HG03575 (cell line): Measurements from ENCODE around the gene APRT.
"Not testable (repeated sequence)": the region's sequence is repeated elsewhere in the genome, so short reads cannot be mapped to it uniquely, and the experiment has no call there.

ENCODE experiments used
- ATAC-seq: cut with Tn5 transposase; IDR thresholded peaks from one replicate; pipeline ENCODE4 v1.9.1; 2021; ENCODE audit not compliant: unreplicated experiment, insufficient number of reproducible peaks, low FRiP score; ENCODE audit errors: extremely low read depth

Gene APRT

DNA sequence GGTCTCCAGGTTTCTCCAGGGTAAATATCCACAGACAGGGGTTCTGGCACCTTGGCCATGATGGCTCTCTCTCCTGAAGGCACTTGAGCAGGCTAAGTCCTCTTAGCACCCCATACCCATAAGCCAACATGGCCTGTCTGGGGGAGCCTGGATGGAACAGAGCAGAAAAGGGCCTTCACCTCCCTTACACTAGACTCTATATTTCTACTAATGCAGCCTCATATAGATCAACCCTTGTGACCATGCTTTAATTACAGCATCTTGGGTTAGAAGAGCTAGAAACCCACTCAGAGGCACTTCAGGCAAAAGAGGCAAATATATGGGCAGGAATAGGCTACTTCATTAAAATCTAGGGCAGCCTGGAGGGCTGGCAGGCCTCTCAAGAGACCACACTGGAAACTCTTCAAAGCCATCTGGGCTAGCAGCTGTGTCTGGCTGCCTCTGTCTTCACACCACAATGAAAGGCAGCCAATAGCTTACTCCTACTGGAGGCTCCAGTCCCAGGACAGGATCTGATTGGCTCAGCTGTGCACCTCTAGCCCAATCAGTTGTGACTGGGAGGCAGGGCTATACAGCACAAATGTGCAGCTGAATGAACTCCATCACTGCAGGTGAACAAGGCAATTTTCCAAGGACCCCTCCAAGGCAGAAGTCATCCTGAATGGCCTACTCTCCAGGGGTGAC lies 12.8 kb downstream of the APRT start:
- ATAC-seq, result no peak

DNA sequence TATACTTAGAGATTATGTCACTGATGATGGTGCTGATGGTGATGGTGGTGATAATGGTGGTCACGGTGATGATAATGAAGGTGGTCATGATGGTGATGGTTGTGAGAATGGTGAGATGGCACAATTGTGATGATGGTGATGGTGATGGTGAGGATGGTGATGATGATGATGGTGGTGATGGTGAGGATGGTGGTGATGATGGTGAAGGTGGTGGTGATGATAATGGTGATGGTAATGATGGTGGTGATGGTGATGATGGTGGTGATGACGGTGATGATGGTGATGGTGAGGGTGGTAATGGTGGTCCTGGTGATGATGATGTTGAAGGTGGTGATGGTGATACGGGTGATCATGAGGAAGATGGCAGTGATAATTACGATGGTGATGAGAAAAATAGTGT lies 13.7 kb downstream of the APRT start:
- no peak for ATAC-seq

DNA sequence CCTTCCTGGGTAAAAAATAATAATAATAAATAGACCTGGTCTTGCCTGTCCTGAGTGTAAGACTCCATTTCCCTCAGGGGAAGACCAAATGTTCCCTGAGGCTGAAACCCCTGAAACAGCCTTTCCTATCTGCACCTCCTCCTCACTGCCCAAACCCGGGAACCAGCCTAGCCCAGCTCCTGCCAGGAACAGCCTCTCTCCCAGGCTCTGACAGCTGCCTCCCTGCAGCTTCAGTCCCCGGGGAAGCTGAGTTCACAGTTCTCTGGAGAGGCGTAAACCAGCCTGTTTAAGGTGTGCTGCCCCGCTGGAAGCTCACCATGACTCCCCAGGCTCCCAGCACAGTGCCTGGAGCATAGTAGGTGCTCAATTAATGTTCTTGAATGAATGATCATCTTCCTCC lies 15.4 kb downstream of the APRT start:
- no peak for ATAC-seq

DNA sequence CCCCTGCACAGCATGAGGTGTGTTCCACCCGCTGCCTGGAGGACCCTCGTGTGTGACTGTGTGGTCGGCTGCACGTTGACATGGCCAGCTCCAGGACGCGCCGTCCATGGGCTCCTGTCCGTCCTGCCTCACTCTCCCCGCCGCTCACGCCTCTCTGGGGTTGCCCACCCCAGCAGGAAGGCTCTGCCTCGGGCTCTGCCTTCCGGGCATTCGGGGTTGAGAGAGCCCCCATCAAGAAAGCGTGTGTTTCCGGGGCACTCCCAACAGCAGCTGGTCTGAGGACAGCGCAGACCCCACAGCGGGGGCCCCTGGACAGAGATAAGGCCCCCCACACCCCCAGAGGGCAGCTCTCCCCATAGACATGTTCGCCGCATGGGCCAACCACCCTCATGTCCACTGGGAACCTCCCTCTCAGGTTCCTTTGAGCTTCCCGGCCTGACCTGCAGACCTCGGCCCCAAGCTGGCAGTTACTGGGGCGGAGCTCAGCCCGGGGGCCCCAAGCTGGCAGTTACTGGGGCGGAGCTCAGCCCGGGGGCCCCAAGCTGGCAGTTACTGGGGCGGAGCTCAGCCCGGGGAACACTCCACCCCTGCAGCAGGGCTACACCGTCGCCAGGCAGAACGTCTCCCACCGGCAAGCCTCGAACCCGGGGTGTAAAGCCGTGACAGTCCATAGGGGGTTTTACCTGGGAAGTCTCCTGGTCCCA lies 18.3 kb downstream of the APRT start:
- ATAC-seq, result no peak

DNA sequence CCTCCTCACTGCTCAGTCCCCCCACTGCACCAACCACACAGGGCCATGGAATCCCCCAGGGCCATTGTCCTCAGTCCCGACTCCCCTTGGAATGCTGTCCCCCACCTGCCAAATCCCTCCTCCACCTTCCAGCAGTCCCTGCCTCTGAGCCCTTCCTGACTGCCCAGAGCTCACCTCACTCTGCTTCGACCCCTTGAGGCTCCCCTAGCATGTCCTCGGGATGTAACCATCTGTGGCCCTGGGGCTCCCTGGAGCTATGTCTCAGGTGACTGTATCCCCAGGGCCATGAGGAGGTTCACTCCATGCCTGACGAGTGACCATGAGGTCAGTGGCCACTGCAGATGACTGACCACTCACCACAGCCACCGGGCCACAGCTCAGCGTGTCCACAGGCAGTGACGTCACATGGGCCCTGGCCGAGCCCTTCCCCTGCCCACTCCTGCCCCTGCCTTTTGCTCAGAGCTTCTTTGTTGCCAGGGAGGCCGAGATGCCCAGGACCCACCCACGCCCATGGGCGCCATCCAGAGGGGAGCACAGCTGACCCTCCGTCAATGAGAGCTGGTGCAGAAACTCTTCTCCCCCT lies 19.0 kb downstream of the APRT start:
- no peak for ATAC-seq

DNA sequence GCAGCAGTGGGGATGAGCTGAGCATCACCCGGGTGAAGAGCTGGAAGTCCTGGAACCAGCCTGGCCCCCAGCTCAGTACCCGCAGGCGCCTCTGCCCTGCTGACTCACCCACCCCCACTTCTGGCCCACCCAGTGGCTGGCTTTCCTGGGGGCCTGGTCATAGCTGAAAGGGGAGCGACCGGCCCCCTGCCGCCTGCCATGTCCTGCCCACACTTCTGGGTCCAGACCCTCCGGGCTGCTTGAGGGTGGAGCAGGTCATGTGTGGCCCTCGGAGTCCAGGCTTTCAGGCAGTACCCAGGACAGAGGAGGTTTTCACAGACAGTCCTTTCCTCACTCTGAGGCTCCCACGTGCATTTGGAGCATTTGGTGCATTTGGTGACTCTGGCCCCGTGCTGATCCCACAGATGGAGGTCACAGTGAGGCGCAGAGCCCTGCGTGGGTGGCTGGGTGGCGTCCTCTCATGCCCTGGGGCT lies 19.6 kb downstream of the APRT start:
- no peak for ATAC-seq

DNA sequence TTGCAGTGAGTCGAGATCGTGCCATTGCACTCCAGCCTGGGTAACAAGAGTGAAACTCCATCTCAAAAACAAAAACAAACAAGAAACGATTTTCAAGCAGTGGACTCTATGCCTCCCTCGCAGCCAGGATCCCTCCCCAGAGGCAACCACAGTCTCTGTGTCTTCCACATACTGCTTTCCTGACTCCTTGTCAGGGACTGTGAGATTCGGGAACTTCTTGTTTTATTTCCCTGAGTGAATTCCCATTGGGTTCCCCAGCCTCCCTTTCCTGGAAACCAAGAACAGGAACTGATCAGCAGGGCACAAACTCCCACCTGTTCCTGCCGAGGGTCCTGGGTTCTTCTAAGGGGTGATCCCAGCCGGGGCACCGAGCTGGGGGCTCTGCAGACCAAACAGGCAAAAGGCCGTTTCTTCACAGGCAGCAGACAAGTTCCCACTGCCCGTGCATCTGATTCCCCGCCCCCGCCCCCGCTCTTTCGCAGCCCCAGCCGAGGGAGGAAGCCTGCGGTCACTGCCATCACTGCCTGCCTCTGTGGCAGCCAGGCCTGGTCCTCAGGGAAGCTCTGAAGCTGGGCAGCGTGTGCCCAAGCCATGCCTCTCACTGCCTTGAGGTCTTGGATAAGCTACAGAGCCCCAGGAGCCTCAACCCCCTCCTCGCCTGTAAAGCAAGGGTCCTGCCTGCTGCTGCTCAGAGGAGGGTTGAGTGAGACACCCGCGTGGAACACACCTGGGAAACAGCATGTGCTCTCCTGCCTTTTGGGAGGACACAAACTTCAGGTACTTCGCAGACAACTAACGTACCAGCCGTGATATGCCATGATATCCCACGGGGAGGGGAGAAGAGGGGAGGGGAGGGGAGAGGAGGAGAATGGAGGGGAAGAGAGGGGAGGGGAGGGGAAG lies 21.2 kb downstream of the APRT start:
- no peak for ATAC-seq

DNA sequence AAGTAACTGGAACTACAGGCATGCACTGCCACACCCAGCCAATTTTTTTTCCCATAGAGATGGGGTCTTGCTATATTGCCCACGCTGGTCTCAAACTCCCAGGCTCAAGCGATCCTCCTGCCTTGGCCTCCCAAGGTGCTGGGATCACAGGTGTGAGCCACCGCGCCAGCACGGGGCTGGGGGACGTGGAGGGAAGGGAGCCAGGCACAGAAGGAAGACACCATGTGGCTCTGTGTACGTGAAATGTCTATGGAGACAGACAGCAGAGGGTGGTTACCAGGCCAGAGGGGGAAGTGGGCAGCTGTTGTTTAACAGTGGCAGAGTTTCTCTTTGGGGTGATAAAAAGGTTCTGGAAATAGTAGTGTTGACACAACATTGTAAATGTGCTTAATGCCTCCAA lies 22.1 kb downstream of the APRT start:
- no peak for ATAC-seq

DNA sequence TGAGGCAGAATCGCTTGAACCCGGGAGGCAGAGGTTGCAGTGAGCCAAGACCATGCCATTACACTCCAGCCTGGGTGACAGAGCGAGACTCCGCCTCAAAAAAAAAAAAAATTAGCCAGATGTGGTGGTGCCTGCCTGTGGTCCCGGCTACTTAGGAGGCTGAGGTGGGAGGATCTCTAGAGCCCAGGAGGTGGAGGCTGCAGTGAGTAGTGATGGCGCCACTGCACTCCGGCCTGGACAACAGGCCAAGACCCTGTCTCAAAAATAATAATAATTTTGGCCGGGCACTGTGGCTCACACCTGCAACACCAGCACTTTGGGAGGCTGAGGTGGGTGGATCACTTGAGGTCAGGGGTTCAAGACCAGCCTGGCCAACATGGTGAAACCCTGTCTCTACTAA lies 23.0 kb downstream of the APRT start:
- ATAC-seq, result not testable (repeated sequence)

DNA sequence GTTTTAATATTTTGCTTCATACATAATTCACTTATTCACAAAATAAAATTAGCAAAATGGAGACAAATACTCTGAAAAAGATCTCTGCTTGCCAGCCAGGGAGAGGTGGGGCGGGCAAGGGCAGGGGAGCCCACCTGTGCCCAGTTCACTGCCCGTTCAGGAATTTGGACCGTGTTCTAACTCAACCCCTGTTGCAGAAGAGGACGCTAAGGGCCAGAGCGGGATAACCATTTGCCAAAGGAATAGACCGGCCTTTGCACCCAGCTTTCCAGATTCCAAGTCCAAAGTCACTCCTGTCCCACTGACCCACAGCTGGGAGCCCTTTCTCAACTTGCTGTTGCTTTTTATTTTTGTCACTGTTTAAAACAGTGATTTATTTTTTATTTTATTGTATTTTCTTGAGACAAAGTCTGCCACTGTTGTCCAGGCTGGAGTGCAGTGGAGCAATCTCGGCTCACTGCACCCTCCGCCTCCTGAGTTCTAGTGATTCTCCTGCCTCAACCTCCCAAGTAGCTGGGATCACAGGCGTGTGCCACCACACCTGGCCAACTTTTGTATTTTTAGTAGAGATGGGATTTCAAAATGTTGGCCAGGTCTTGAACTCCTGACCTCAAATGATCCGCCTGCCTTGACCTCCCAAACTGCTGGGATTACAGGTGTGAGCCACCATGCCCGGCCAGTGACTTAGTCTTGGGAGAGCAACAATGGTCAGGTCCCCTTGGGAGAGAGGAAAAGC lies 24.0 kb downstream of the APRT start:
- no peak for ATAC-seq

DNA sequence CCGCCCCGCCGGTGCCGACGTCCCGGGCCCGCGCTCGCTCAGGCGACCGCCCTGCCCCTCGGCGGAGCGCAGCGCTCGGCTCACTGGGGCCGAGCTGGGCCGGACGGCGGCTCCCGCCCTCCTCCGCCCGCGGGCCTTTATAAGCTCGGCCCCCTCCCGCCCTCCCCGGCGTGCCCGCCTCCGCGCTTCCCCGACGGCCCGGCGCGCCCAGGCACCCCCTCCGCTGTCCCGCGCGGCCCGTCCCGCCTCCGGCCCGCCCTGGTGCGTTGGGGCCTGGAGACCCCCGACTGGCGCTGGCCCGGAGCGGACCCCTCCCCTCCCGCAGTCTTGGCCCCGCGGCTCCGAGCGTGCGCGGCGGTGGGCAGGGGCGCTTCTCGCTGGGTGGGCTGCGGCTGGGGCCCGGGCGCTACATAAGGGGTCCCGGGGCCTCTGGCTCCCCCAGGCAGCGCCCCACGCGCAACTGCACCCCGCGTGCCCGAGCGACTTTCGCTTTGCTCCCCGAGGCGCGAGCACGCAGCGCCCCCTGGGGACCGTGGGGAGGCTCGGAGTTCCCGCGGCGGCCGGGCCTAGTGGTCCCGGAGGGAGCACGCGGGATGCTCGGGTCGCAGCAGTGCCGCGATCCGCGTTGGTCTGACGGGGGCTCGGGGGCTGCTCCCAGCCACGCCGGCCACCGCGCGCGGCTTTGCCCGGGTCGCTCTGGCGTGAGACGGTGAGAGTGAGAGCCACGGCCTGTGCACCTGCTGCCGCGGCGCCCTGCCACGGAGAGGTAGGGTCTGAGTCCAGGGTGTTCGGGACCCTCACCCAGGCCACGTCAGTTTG lies 26.4 kb downstream of the APRT start, which contains the start of gene PIEZO1:
Gene PIEZO1 (minus strand): TSS at position 115 of the 819 bp plus-strand sequence. CDS start 256 bp downstream, outside the sequence.
- no peak for ATAC-seq

DNA sequence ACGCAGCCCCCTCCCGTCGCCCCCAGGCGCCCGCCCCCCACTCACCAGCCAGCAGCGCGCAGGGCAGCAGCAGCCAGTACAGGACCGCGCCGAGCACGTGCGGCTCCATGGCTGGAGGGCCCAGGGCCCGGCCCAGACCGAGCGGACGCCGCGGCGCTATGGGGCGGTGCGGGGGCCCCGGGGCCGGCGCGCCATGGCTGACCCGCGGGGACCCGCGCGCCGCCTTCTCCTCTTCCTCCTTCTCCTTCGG lies 26.9 kb downstream of the APRT start:
- no peak for ATAC-seq

DNA sequence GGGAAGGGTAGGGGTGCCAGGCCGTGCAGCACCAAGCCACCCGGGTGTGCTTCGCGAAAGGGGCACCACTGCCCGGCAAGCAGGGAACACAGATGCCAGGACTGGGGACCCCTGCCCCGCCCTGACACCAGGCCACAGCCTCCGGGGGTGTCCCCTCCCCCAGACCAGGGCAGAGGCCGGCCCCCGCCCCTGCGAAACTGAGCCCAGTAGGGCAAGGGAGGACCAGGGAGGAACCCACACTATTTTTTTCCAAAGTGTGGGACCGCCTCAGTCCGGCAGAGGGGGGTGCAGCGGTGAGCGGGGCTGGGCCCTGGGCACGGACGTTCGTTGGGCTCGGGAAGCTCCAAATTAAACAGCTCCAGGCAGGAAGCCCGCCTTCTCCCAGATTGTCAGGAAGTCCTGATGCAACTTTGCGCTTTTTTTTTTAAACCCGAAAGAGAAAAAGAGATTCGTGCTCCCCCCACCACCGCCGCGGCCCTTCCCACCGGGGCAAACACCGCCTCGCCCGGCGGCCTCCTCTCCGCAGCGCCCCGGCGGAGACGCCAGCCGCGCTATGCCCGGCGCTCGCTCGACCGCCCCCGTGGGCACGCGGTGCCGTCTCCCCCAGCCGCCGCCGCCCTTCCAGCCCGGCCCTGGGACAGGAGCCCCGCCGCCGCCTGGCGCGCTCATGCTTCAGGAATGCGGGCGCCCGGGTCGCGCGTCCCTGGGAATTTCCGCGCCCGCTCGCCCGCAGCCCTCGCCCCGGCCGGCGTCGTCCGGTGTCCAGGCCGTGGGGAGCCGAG lies 27.5 kb downstream of the APRT start:
- ATAC-seq, result no peak

DNA sequence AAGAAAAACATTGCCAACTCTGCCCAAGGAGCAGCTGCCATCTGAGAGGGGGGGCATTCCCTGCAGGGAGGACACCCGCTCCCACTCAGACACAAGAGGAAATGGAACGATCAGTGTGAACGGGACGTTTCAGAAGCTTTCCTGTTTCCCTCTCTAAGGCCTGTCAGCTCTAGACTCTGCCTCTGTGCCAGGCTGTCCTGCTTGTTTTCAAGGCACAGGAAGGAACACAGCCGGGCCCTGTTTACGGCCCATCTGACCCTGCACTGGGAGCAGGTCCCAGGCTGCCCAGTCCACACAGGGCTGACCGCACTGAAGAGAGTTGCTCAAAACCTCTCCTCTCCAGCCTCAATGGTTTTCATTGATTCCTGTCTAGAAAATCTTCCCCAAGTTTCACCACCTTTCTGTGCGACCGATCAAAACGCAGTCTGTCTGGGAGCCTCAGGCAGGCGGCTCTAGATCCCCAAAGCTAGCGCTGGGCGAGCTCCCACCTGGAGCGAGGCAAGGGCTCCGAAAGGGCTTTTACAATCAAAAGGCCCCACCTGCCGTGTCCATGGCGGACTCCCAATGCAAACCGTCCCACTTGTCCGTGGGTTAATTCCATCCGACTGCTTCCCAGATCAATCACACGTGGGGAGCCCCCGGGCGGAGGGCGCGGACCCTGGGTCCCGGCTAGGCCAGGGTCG lies 28.2 kb downstream of the APRT start:
- ATAC-seq, result no peak

DNA sequence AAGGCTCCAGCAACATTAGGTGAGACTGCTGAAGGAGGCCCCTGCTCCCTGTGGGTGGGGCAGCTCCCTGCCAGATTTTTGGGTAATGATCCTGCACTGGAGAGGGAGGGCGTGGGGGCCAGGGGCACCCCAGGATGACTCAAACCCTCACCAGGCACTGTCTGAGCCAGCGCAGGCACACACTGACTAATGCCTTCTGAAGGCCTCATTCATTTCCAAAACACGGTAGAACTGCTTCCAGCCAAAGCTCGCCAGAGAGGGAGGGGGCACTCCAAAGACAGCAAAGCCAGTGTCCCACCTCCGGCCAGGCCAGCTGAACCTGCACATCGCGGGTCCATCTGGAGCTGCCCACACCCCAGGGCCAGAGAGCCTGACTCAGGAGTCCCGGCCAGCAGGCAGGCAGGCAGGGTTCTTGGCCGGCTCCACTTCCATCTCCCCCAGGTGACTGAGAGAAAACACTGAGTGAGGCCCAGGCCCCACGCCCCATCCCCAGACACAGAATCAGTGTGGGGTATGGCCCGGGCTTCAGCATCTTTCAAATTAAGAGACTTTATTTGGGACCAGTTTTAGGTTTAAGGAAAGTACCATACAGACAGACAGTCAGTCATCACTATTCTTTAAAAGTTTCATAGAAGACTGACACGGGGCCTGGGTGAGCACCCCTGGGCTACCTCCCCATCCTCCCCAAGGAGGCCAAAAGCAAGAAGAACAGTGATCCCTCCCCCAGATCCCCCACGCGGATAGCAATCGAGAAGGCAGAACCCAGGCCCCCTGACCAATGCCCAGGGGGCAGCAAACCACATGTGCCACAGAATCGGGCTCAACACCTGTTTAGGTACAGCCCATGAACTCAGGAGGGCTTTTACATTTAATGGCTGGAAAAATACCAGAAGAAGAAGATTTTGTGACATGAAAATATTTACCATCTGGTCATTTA lies 29.0 kb downstream of the APRT start:
- no peak for ATAC-seq
